Mammary epithelial cell (primary cell): ENCODE measurements around the gene SMC1B.

Source experiments
- CTCF ChIP-seq, 2 donors: IDR thresholded peaks in 1 of 2; conservative IDR thresholded peaks in 1 of 2; 2 replicates each; pipeline ENCODE4 v1.5.1; 2011 to 2012; ENCODE audit warnings: inconsistent platforms in 2 of 2, low read length in 2 of 2, mild to moderate bottlenecking in 2 of 2, control low read depth in 1 of 2, low read depth in 1 of 2; ENCODE audit not compliant: insufficient read depth in 1 of 2; ENCODE audit errors: extremely low read depth in 1 of 2
- EZH2 ChIP-seq: IDR thresholded peaks from 2 replicates; pipeline ENCODE4 v1.6.1; 2012; ENCODE audit warnings: low read length, inconsistent platforms, borderline replicate concordance

GRCh38 chr22:45330548-45330947, 82.9 kb downstream of the SMC1B start:
- TF ChIP-seq CTCF (conservative IDR thresholded peaks at IDR 0.05 in 1 of 2, IDR thresholded peaks at IDR 0.05 in 1 of 2; ENCODE audit: extremely low read depth in 1 of 2, insufficient read depth in 1 of 2, low read depth in 1 of 2, low read length in 2 of 2) (no peak), EZH2 (no peak)
